Thyroid gland (tissue), 4 donors: ENCODE measurements around the gene ING5. TPM values are rescaled to one million over a fixed set of nuclear protein-coding genes. Genes with fewer than 3 reads are reported as not detected.
"Not testable (repeated sequence)": the region's sequence is repeated elsewhere in the genome, so short reads cannot be mapped to it uniquely, and the experiment has no call there.

Experiments used
- DNase-seq, 2 donors: peaks; one replicate each; pipeline ENCODE4 v3.0.0-alpha.2; 2019
- H3K27ac ChIP-seq, 3 donors: fragments of 200-600 bp; sonication (generic); 1 replicate in 2 of 3; 2 replicates in 1 of 3; pipeline ENCODE4 v1.5.1; 2016 to 2019; ENCODE audit warnings: mild to moderate bottlenecking in 1 of 3, moderate library complexity in 1 of 3
- H3K27me3 ChIP-seq: fragments of 200-600 bp; sonication (generic); one replicate; pipeline ENCODE4 v1.5.1; 2019
- H3K36me3 ChIP-seq, 2 donors: fragments of 200-600 bp; sonication (generic); one replicate each; pipeline ENCODE4 v1.5.1; 2016 to 2019
- H3K4me1 ChIP-seq, 2 donors: fragments of 200-600 bp; sonication (generic); one replicate each; pipeline ENCODE4 v1.5.1; 2017 to 2019
- H3K4me3 ChIP-seq, 3 donors: fragments of 200-600 bp; sonication (generic); replicated peaks in 1 of 3; 1 replicate in 2 of 3; 2 replicates in 1 of 3; pipeline ENCODE4 v1.5.1; 2016; ENCODE audit warnings: mild to moderate bottlenecking in 1 of 3
- H3K9me3 ChIP-seq: fragments of 200-600 bp; sonication (generic); one replicate; pipeline ENCODE4 v1.5.1; 2017
- POLR2A ChIP-seq, 2 donors: fragments of 450-650 bp; IDR thresholded peaks; one replicate each; pipeline ENCODE4 v1.6.1; 2017; ENCODE audit warnings: antibody characterized with exemption in 2 of 2, mild to moderate bottlenecking in 2 of 2, moderate library complexity in 1 of 2
- WGBS, 2 donors: methylation state at CpG; one replicate each; pipeline ENCODE4 v1.1.5; 2017; 5-methylcytosine and 5-hydroxymethylcytosine counted together
- intact Hi-C: fragments of 100-400 bp; cut with DNase I; formaldehyde crosslinking; loops from one replicate; pipeline ENCODE4 v1.15.1; 2023
- total RNA-seq, 4 donors: library from RNA; depleted of rRNA; stranded (reverse); fragments of >200 nt; gene quantifications; one replicate each; pipeline ENCODE4 v1.2.3, GENCODE V29; 2016
- TF ChIP-seq, protein P1 (sequence below), 6 experiments: fragments of 200-600 bp in 3 of 6; fragments of 450-650 bp in 3 of 6; sonication (generic) in 3 of 6; IDR thresholded peaks; one replicate each; pipeline ENCODE4 v1.5.1; 2016 to 2019; ENCODE audit warnings: antibody characterized with exemption in 6 of 6, mild to moderate bottlenecking in 2 of 6, inconsistent platforms in 1 of 6, moderate library complexity in 1 of 6

Gene ING5
- total RNA-seq, 4 donors from 2014 or later = 42.2 to 76.3 (median 59.9) TPM

- H3K36me3 ChIP-seq = peaks cover 27 to 40% of the 10 kb centered on the region in 2 donors
- H3K27me3 ChIP-seq = no peaks in the 10 kb centered on the region
- WGBS, 2 donors = 94 to 97% methylated on average over 13 of the region's 14 CpGs
- H3K9me3 ChIP-seq = no peaks in the 10 kb centered on the region
- TF ChIP-seq, protein P1, sequence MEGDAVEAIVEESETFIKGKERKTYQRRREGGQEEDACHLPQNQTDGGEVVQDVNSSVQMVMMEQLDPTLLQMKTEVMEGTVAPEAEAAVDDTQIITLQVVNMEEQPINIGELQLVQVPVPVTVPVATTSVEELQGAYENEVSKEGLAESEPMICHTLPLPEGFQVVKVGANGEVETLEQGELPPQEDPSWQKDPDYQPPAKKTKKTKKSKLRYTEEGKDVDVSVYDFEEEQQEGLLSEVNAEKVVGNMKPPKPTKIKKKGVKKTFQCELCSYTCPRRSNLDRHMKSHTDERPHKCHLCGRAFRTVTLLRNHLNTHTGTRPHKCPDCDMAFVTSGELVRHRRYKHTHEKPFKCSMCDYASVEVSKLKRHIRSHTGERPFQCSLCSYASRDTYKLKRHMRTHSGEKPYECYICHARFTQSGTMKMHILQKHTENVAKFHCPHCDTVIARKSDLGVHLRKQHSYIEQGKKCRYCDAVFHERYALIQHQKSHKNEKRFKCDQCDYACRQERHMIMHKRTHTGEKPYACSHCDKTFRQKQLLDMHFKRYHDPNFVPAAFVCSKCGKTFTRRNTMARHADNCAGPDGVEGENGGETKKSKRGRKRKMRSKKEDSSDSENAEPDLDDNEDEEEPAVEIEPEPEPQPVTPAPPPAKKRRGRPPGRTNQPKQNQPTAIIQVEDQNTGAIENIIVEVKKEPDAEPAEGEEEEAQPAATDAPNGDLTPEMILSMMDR (IDR thresholded peaks at IDR 0.05) = no peak
- intact Hi-C loops = no loop called here
- H3K4me1 ChIP-seq = no peaks in the 10 kb centered on the region
- no peak overlapping the region for H3K27ac ChIP-seq
- no peak overlapping the region for H3K4me3 ChIP-seq
- no peak for DNase-seq
Observed at GRCh38 chr2:241660593-241661213, 41.1 kb upstream of the ING5 start.

- 92 to 96% methylated on average over 24 of the region's 24 CpGs for WGBS, 2 donors
- DNase-seq, H3K9me3 ChIP-seq, H3K27ac ChIP-seq, intact Hi-C loops, H3K4me1 ChIP-seq, H3K4me3 ChIP-seq, H3K27me3 ChIP-seq: not testable (repeated sequence)
- H3K36me3 ChIP-seq = peaks cover 26 to 42% of the 10 kb centered on the region in 2 donors
Observed at GRCh38 chr2:241662731-241663130, 39.1 kb upstream of the ING5 start.

GRCh38 chr2:241665731-241666440, 36.0 kb upstream of the ING5 start:
- Histone ChIP-seq H3K4me1 (no peaks in the 10 kb centered on the region), H3K27ac (no peak overlapping the region), H3K9me3 (no peaks in the 10 kb centered on the region), H3K36me3 (peaks cover 32 to 45% of the 10 kb centered on the region in 2 donors), H3K4me3 (no peak overlapping the region), H3K27me3 (no peaks in the 10 kb centered on the region)
- TF ChIP-seq, protein P1 (IDR thresholded peaks at IDR 0.05) = no peak
- TF ChIP-seq POLR2A (IDR thresholded peaks at IDR 0.05) = no peak
- intact Hi-C loops = no loop called here
- WGBS, 2 donors = 90 to 91% methylated on average over 23 of the region's 23 CpGs
- no peak for DNase-seq

- no peak overlapping the region for H3K27ac ChIP-seq
- H3K4me3 ChIP-seq = no peak overlapping the region
- no peak for DNase-seq
- no peaks in the 10 kb centered on the region for H3K27me3 ChIP-seq
- intact Hi-C loops = no loop called here
- H3K9me3 ChIP-seq = no peaks in the 10 kb centered on the region
- WGBS, 2 donors = 75 to 79% methylated on average over 21 to 42 of the region's 42 CpGs
- no peaks in the 10 kb centered on the region for H3K4me1 ChIP-seq
- TF ChIP-seq, protein P1 (IDR thresholded peaks at IDR 0.05) = no peak
- no peak for TF ChIP-seq POLR2A (IDR thresholded peaks at IDR 0.05)
- H3K36me3 ChIP-seq = peaks cover 35 to 45% of the 10 kb centered on the region in 2 donors
Observed at GRCh38 chr2:241666627-241667400, 35.0 kb upstream of the ING5 start.

GRCh38 chr2:241668354-241668753, 33.5 kb upstream of the ING5 start:
- Histone ChIP-seq H3K9me3 (no peaks in the 10 kb centered on the region), H3K27me3 (no peaks in the 10 kb centered on the region), H3K4me3 (no peak overlapping the region), H3K4me1 (no peaks in the 10 kb centered on the region), H3K27ac (no peak overlapping the region), H3K36me3 (peaks cover 41 to 54% of the 10 kb centered on the region in 2 donors)
- intact Hi-C loops = no loop called here
- 94 to 99% methylated on average over 21 of the region's 21 CpGs for WGBS, 2 donors
- no peak for DNase-seq
- TF ChIP-seq POLR2A (IDR thresholded peaks at IDR 0.05) = no peak
- TF ChIP-seq, protein P1 (IDR thresholded peaks at IDR 0.05) = no peak
